Subcutaneous abdominal adipose tissue (tissue), 5 donors: Measurements from ENCODE around the gene NUP133.
"Not testable (repeated sequence)": the region's sequence is repeated elsewhere in the genome, so short reads cannot be mapped to it uniquely, and the experiment has no call there.

ENCODE experiments used
- H3K27ac ChIP-seq: one replicate; pipeline ENCODE4 v1.7.0; 2013; ENCODE audit warnings: low read depth, mild to moderate bottlenecking, inconsistent platforms, low read length, moderate library complexity
- H3K27me3 ChIP-seq, 5 donors: one replicate each; pipeline ENCODE4 v1.7.0; 2013; ENCODE audit warnings: low read length in 5 of 5, inconsistent platforms in 1 of 5; ENCODE audit not compliant: control insufficient read depth in 5 of 5, insufficient read depth in 4 of 5
- H3K36me3 ChIP-seq, 5 donors: one replicate each; pipeline ENCODE4 v1.7.0; 2013; ENCODE audit warnings: low read length in 5 of 5; ENCODE audit not compliant: control insufficient read depth in 5 of 5, insufficient read depth in 5 of 5
- H3K4me1 ChIP-seq, 5 donors: one replicate each; pipeline ENCODE4 v1.7.0; 2013; ENCODE audit warnings: low read length in 5 of 5, mild to moderate bottlenecking in 3 of 5, moderate library complexity in 1 of 5; ENCODE audit not compliant: control insufficient read depth in 5 of 5, insufficient read depth in 5 of 5
- H3K4me3 ChIP-seq, 5 donors: one replicate each; pipeline ENCODE4 v1.7.0; 2013; ENCODE audit warnings: low read length in 5 of 5, low read depth in 1 of 5
- H3K9ac ChIP-seq, 5 donors: one replicate each; pipeline ENCODE4 v1.7.0; 2013; ENCODE audit warnings: low read length in 5 of 5, mild to moderate bottlenecking in 4 of 5, moderate library complexity in 3 of 5
- H3K9me3 ChIP-seq, 5 donors: one replicate each; pipeline ENCODE4 v1.7.0; 2013; ENCODE audit warnings: low read length in 5 of 5; ENCODE audit not compliant: control insufficient read depth in 5 of 5
- donor health status: healthy.
- donor health status: healthy.
- donor health status: healthy.
- donor health status: healthy.
- donor health status: healthy.

NUP133 gene

DNA sequence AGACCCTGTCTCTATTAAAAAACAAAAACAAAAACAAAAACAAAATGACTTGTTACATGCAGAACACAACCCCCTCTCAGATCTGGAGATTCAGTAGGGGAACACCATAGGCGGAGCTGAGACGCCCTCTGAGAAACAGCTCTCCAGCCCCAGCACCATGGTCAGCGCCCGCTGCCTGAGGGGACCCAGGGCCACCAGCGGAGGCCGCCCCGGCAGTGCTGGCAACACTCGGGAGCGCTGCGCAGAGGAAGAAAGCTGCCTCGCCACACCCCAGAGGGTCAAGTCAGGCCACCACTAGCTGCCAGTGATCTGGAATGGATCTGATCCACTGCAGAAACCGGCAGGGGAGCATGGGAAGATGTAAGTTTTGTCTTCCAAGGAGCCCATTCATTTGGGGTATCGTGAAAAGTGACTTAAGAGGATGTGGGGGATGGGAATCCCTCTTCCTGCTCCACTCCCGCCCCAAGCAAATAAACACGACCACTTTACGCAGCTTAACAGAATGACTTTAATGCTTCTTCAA is 77.3 kb downstream of the NUP133 start:
- Histone ChIP-seq H3K9ac (no peak overlapping the region), H3K4me1 (peaks cover 4 to 25% (median 19%) of the 10 kb centered on the region in 5 donors), H3K4me3 (peak overlapping the region in 3 of 5 donors; percentile 19 to 39 (median 28)), H3K27ac (no peak overlapping the region), H3K9me3 (no peaks in the 10 kb centered on the region), H3K36me3 (no peaks in the 10 kb centered on the region), H3K27me3 (peaks cover 58 to 91% (median 64%) of the 10 kb centered on the region in 5 donors)

GRCh38 chr1:229428256-229428655 is 79.9 kb downstream of the NUP133 start:
- H3K4me1 ChIP-seq = peaks cover 4 to 18% (median 15%) of the 10 kb centered on the region in 5 donors
- no peak overlapping the region for H3K27ac ChIP-seq
- H3K27me3 ChIP-seq = peaks cover 35 to 67% (median 42%) of the 10 kb centered on the region in 5 donors
- no peaks in the 10 kb centered on the region for H3K36me3 ChIP-seq
- H3K9me3 ChIP-seq = peaks cover 0 to 7% (median 0%) of the 10 kb centered on the region in 5 donors
- no peak overlapping the region for H3K4me3 ChIP-seq
- no peak overlapping the region for H3K9ac ChIP-seq

- peaks cover 0 to 12% (median 0%) of the 10 kb centered on the region in 5 donors for H3K9me3 ChIP-seq
Measured at GRCh38 chr1:229427572-229427971, 80.6 kb downstream of the NUP133 start.

GRCh38 chr1:229425564-229426159 is 82.5 kb downstream of the NUP133 start:
- Histone ChIP-seq H3K27ac (no peak overlapping the region), H3K36me3 (no peaks in the 10 kb centered on the region), H3K4me3 (no peak overlapping the region), H3K27me3 (peaks cover 15 to 42% (median 23%) of the 10 kb centered on the region in 5 donors), H3K4me1 (peaks cover 0 to 3% (median 0%) of the 10 kb centered on the region in 5 donors), H3K9ac (no peak overlapping the region), H3K9me3 (peaks cover 0 to 12% (median 0%) of the 10 kb centered on the region in 5 donors)

More at GRCh38 chr1:229427572-229427971, 80.6 kb downstream of the NUP133 start:
- no peak overlapping the region for H3K27ac ChIP-seq
- H3K27me3 ChIP-seq = peaks cover 28 to 60% (median 40%) of the 10 kb centered on the region in 5 donors
- H3K36me3 ChIP-seq = no peaks in the 10 kb centered on the region
- no peak overlapping the region for H3K4me3 ChIP-seq
- H3K4me1 ChIP-seq = peaks cover 4 to 18% (median 15%) of the 10 kb centered on the region in 5 donors
- H3K9ac ChIP-seq = no peak overlapping the region

- H3K36me3 ChIP-seq = no peaks in the 10 kb centered on the region
- no peak overlapping the region for H3K27ac ChIP-seq
- H3K4me1 ChIP-seq = peaks cover 0 to 2% (median 0%) of the 10 kb centered on the region in 5 donors
- no peak overlapping the region for H3K9ac ChIP-seq
- peaks cover 0 to 12% (median 0%) of the 10 kb centered on the region in 5 donors for H3K9me3 ChIP-seq
- peaks cover 3 to 15% (median 7%) of the 10 kb centered on the region in 5 donors for H3K27me3 ChIP-seq
- no peak overlapping the region for H3K4me3 ChIP-seq
Measured at GRCh38 chr1:229420765-229421164, 87.4 kb downstream of the NUP133 start.

- Histone ChIP-seq H3K27me3 (peaks cover 3 to 13% (median 7%) of the 10 kb centered on the region in 5 donors), H3K27ac (no peak overlapping the region), H3K4me3 (no peak overlapping the region), H3K9ac (no peak overlapping the region), H3K9me3 (peaks cover 0 to 12% (median 0%) of the 10 kb centered on the region in 5 donors), H3K36me3 (no peaks in the 10 kb centered on the region), H3K4me1 (peaks cover 0 to 2% (median 0%) of the 10 kb centered on the region in 5 donors)
Measured at GRCh38 chr1:229420224-229420623, 87.9 kb downstream of the NUP133 start.

DNA sequence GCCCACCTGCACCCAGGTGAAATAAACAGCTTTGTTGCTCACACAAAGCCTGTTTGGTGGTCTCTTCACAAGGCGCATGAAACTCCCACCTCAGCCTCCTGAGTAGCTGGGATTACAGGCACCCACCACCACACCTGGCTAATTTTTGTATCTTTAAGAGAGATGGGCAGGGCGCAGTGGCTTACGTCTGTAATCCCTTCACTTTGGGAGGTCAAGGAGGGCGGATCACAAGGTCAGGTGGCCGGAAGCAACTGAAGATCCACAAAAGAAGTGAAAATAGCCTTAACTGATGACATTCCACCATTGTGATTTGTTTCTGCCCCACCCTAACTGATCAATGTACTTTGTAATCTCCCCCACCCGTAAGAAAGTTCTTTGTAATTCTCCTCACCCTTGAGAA is 89.6 kb downstream of the NUP133 start:
- not testable (repeated sequence) for H3K36me3 ChIP-seq, H3K4me1 ChIP-seq, H3K27ac ChIP-seq, H3K4me3 ChIP-seq, H3K9me3 ChIP-seq, H3K9ac ChIP-seq
- peaks cover 3 to 13% (median 7%) of the 10 kb centered on the region in 5 donors for H3K27me3 ChIP-seq

DNA sequence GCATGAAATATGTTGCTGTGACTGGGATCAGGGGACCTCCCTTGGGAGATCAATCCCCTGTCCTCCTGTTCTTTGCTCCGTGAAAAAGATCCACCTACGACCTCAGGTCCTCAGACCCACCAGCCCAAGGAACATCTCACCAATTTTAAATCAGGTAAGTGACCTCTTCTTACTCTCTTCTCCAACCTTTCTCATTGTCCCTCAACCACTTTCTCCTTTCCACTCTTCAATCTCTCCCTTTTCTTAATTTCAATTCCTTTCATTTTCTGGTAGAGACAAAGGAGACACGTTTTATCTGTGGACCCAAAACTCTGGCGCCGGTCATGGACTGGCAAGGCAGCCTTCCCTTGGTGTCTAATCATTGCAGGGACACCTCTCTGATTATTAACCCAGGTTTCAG is 95.3 kb downstream of the NUP133 start:
- not testable (repeated sequence) for H3K27ac ChIP-seq, H3K9me3 ChIP-seq, H3K36me3 ChIP-seq, H3K4me3 ChIP-seq, H3K9ac ChIP-seq
- Histone ChIP-seq H3K27me3 (peaks cover 27 to 33% (median 29%) of the 10 kb centered on the region in 5 donors), H3K4me1 (peaks cover 0 to 25% (median 14%) of the 10 kb centered on the region in 5 donors)

GRCh38 chr1:229412056-229412455 is 96.1 kb downstream of the NUP133 start:
- no peak overlapping the region for H3K4me3 ChIP-seq

GRCh38 chr1:229411434-229412055 is 96.6 kb downstream of the NUP133 start:
- Histone ChIP-seq H3K4me3 (no peak overlapping the region), H3K4me1 (peaks cover 0 to 38% (median 25%) of the 10 kb centered on the region in 5 donors), H3K27me3 (peaks cover 38 to 46% (median 40%) of the 10 kb centered on the region in 5 donors), H3K36me3 (no peaks in the 10 kb centered on the region), H3K9me3 (no peaks in the 10 kb centered on the region), H3K27ac (no peak overlapping the region), H3K9ac (no peak overlapping the region)

More at GRCh38 chr1:229412056-229412455, 96.1 kb downstream of the NUP133 start:
- Histone ChIP-seq H3K9me3 (no peaks in the 10 kb centered on the region), H3K9ac (no peak overlapping the region), H3K36me3 (no peaks in the 10 kb centered on the region), H3K27me3 (peaks cover 34 to 40% (median 36%) of the 10 kb centered on the region in 5 donors), H3K4me1 (peaks cover 0 to 33% (median 22%) of the 10 kb centered on the region in 5 donors), H3K27ac (no peak overlapping the region)
